ENCODE measurements around the gene UBE2K.

GRCh38 chr4:39655876-39656275 lies 42.1 kb upstream of the UBE2K start:
- TF ChIP-seq CTCF (conservative IDR thresholded peaks at IDR 0.05) (no peak), ZFX (IDR thresholded peaks at IDR 0.05) (no peak)

All from C4-2B (cell line).